SU-DHL-6 (cell line): ENCODE data around the gene APOL1.

Experiments
- EZH2phosphoT487 ChIP-seq: fragments of 200-600 bp; sonication (generic), shearing (Covaris generic); conservative IDR thresholded peaks from 2 replicates; pipeline ENCODE4 v1.6.1; 2018; ENCODE audit warnings: mild to moderate bottlenecking, antibody characterized with exemption, low read length, moderate library complexity, mixed read lengths
- TF ChIP-seq, protein P1 (sequence below): fragments of 200-600 bp; sonication (generic); IDR thresholded peaks from one replicate; pipeline ENCODE4 v1.5.1; 2017; ENCODE audit warnings: antibody characterized with exemption, mild to moderate bottlenecking, low read length, moderate library complexity; ENCODE audit not compliant: insufficient read depth, poor library complexity, severe bottlenecking

DNA sequence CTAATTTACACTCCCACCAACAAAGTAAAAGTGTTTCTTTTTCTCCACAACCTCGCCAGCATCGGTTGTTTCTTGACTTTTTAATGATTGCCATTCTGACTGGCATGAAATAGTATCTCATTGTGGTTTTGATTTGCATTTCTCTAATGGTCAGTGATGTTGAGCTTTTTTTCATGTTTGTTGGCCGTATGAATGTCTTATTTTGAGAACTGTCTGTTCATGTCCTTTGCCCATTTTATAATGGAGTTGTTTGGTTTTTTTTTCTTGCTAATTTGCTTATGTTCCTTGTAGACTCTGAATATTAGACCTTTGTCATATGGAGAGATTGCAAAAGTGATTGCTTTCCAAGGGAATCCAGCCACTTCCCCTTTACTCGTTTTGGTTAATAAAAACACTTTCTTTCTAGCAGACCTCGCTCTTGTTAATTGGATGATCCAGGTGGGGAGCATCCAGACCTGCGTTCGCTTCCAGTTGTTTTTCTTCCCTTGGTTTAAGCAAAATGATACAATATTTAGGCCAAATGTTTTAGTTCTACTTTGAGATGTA, 34.2 kb upstream of the APOL1 start:
- TF ChIP-seq, protein P1, sequence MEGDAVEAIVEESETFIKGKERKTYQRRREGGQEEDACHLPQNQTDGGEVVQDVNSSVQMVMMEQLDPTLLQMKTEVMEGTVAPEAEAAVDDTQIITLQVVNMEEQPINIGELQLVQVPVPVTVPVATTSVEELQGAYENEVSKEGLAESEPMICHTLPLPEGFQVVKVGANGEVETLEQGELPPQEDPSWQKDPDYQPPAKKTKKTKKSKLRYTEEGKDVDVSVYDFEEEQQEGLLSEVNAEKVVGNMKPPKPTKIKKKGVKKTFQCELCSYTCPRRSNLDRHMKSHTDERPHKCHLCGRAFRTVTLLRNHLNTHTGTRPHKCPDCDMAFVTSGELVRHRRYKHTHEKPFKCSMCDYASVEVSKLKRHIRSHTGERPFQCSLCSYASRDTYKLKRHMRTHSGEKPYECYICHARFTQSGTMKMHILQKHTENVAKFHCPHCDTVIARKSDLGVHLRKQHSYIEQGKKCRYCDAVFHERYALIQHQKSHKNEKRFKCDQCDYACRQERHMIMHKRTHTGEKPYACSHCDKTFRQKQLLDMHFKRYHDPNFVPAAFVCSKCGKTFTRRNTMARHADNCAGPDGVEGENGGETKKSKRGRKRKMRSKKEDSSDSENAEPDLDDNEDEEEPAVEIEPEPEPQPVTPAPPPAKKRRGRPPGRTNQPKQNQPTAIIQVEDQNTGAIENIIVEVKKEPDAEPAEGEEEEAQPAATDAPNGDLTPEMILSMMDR, result no peak
- no peak for TF ChIP-seq EZH2phosphoT487
